ENCODE results near the gene ANTXRL. TPM values are rescaled to one million over a fixed set of nuclear protein-coding genes. Genes with fewer than 3 reads are reported as not detected.
"Not testable (repeated sequence)": the region's sequence is repeated elsewhere in the genome, so short reads cannot be mapped to it uniquely, and the experiment has no call there.

The ANTXRL gene
- total RNA-seq, 2 experiments from 2014 or later: not detected

DNA sequence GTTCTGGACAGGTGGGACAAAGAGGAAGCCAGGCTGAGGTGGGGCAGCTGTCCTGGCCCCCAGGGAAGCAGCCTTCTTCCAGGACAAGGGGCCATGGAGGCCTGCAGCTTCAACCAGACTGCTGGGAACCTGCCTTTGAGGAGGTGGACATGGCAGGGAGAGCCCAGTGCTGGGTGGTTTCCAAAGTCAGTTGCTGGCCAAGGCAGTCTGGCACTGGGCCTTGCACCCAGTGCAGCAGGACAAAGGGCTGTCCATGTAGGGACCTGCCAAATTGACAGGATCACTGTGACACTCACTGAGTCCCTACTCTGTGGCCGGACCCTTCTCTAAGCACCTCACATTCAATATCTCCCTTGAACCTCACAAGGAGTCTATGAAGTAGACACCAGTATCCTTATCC lies 90.2 kb downstream of the ANTXRL start:
- H3K27ac Mint-ChIP-seq; H3K4me1 Mint-ChIP-seq (ENCODE audit: low read depth); ATAC-seq; intact Hi-C loops (cut with micrococcal nuclease); H3K9me3 Mint-ChIP-seq; DNase-seq; H3K4me3 Mint-ChIP-seq; H3K36me3 Mint-ChIP-seq (ENCODE audit: low read depth); POLR2A ChIA-PET; H3K27me3 Mint-ChIP-seq; CTCF ChIA-PET: not testable (repeated sequence)

DNA sequence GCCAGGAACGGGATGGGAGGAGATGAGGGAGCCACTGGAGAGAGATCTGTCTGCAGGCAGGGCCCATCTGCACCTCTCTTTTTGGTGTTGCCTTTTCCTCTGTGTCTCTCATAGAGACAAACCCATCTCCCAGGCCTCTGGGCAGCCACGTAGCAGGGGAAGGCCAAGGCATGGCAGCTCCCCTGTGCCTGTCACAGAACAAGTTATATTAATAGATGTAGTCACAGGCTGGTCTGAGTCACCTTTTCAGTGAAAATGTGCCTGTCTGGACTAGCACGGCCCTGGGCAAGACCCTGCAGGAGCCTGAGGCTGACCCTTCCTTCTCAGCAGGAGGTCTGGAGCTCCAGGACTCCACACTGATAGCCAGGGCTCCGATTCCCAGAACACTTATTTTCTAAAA lies 90.9 kb downstream of the ANTXRL start:
- POLR2A ChIA-PET; H3K27ac Mint-ChIP-seq; H3K36me3 Mint-ChIP-seq (ENCODE audit: low read depth); intact Hi-C loops (cut with micrococcal nuclease); H3K4me3 Mint-ChIP-seq; CTCF ChIA-PET; H3K27me3 Mint-ChIP-seq; H3K4me1 Mint-ChIP-seq (ENCODE audit: low read depth); DNase-seq; H3K9me3 Mint-ChIP-seq: not testable (repeated sequence)
- peak; percentile 34 for ATAC-seq

DNA sequence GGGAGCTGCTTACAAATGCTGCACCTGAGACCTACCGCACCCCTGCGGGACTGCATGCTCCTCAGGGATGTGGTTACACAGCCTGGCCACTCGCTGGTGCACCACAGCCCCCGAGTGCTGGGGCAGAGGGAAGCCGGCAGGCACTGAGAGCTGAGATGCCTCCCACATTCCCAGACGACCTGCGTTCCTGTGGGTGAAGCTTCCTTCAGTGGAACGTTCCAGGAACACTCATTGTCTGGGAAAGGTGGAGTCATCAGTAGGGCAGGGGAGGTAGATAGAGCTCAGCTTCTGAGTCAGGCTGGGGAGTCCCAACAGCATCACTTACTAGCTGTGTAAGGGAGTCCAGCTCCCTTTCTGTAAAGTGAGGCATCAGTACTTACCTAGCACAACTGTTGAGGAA lies 91.3 kb downstream of the ANTXRL start:
- H3K4me3 Mint-ChIP-seq; H3K4me1 Mint-ChIP-seq (ENCODE audit: low read depth); POLR2A ChIA-PET; H3K27me3 Mint-ChIP-seq; H3K36me3 Mint-ChIP-seq (ENCODE audit: low read depth); H3K27ac Mint-ChIP-seq; H3K9me3 Mint-ChIP-seq; intact Hi-C loops (cut with micrococcal nuclease); CTCF ChIA-PET; ATAC-seq; DNase-seq: not testable (repeated sequence)

DNA sequence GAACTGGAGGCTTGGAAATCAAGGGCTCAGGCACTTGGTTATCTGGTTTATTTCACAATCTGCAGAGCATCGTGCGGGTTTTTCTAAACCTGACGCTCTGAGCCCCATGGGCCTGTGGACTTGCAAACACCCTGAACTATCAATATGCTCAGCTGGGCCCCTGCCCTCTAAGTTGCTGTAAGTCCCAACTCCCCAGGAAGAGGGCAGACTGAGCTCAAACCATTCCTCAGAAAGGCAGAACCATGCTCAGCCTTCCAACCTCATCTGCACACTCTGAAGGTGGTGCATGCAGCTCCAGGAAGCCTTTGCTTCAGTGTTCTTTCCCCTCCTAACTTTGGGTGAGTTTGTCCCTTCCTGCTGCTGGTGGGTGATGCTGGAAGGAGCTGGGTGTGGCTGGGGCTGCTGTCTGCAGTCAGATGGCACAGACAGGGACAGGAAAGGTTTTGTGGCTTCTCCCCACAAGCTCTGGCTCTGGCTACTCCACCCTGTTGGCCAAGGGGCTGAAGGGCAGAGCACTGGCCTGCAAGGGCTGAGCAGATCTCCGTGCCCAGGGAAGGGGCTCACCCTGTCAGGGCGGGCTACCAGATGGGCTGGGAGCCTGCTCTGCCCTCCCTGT lies 92.5 kb downstream of the ANTXRL start:
- H3K9me3 Mint-ChIP-seq; DNase-seq; ATAC-seq; H3K4me1 Mint-ChIP-seq (ENCODE audit: low read depth); CTCF ChIA-PET; intact Hi-C loops (cut with micrococcal nuclease); POLR2A ChIA-PET; H3K27me3 Mint-ChIP-seq; H3K36me3 Mint-ChIP-seq (ENCODE audit: low read depth); H3K4me3 Mint-ChIP-seq; H3K27ac Mint-ChIP-seq: not testable (repeated sequence)

Other genes starting within 250 kb of the ANTXRL start
- not detected for gene MSMB, start 240.7 kb upstream of the ANTXRL start, total RNA-seq
- not detected for gene ANXA8L1, start 88.8 kb downstream of the ANTXRL start, total RNA-seq
- not detected for gene NPY4R, start 179.0 kb downstream of the ANTXRL start, total RNA-seq

Data from activated CD8-positive, alpha-beta T cell treated with anti-CD3 and anti-CD28 coated beads for 36 hours (primary cell).